HepG2 (cell line): ENCODE data around the gene RUNDC1.
A peak's percentile ranks its signal among the peaks of the same experiment; 100 is the strongest.

Experiments used
- TARDBP ChIP-seq: sonication (generic); formaldehyde crosslinking; IDR thresholded peaks from 2 replicates; pipeline ENCODE4 v1.8.0; 2022; ENCODE audit warnings: mild to moderate bottlenecking, missing genetic modification reagents
- ZNF792 ChIP-seq: IDR thresholded peaks from 2 replicates; pipeline ENCODE4 v1.6.1; 2016
- TF ChIP-seq, protein P1 (sequence below): sonication (generic); IDR thresholded peaks from 2 replicates; pipeline ENCODE4 v1.6.1; 2016; ENCODE audit warnings: low read depth, borderline replicate concordance

DNA sequence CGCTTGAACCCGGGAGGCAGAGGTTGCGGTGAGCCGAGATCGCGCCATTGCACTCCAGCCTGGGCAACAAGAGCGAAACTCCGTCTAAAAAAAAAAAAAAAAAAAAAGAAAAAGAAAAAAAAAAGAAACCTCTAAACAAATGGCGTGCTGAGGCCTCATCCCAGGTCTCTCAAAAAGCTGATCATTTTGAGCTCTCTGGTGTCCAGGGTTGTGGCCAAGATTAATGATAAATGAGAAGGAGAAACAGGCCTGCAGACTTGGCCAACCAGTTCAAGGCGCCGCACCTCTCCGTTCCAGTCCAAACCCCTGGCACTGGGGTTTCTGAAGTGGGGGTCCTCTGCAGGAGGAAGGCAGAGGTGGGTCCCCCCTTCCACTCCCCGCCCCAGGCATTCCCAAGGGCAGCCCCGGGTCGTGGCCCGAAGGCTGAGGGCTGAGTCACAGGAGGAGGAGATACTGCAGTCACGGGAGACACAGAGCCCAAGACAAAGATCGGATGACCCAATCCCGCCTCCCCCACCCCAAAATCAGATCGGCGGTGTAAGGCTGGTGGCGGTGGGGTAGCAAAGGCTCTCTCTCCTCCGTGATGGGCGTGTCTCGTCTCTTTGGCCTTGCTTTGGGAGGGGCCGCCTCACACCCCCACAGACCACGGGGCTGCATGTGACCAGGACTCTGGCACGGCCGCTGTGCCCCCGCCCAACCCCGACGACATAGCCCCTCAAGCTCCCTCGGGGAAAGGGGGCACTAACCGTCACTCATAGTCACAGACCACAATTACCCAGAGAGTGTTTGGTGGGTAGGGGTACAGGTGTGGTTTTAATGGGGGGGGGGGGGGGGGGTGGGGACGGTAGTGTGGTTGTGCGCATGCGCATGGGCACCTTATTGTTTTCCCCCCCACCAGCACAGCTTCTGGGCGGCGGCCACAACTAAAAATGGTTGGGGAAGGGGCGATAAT lies 40.7 kb downstream of the RUNDC1 start:
- TF ChIP-seq, protein P1, sequence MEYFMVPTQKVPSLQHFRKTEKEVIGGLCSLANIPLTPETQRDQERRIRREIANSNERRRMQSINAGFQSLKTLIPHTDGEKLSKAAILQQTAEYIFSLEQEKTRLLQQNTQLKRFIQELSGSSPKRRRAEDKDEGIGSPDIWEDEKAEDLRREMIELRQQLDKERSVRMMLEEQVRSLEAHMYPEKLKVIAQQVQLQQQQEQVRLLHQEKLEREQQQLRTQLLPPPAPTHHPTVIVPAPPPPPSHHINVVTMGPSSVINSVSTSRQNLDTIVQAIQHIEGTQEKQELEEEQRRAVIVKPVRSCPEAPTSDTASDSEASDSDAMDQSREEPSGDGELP: no peak
- 0 out of 2 replicates have a peak, but pooled peaks have one; percentile 19 for TF ChIP-seq ZNF792 (CRISPR knock-in tag)
- no peak; the same call in 1 of the 2 replicates for TF ChIP-seq TARDBP (CRISPR knock-in tag)
